Bone marrow (tissue), 2 donors: Measurements from ENCODE around the gene ZBTB6.

ENCODE experiments used
- DNase-seq, 2 donors: peaks; one replicate each; lab custom pipeline; 2025; lab: John Stamatoyannopoulos, UW

ZBTB6 gene

DNA sequence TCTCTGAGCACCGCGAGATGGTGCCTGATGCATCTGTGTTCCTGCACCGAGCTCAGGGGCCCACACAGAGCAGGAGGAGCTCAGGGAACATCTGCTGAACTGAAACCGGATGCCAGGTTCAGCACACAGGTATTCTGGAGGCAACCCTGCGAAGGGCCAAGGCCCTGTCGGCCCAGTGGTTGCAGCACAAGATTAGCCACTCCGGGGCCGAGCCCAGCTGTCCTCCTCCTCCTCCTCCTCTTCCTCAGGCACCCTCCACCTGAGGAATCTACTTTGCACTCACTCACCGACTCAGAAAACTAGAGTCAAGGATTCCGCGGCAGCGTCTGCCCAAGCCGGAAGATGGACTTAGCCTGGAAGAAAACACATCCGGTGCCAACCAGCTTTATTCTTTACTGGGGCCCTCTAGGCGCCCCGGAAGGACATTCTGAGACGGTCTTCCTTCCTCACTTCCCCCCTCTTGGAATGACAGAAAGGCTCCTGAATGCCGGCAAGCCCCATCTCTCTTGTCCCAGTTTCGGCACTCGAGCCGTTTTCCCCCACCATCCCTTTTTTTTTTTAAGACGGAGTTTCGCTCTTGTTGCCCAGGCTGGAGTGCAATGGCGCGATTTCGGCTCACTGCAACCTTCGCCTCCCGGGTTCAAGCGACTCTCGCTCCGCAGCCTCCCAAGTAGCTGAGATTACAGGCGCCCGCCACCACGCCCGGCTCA is at the start of gene ZBTB6:
ZBTB6 (minus strand) TSS at position 360 of the 710 bp plus-strand sequence. CDS start 1,251 bp downstream, outside the sequence.
- peak; percentile 43 to 65 for DNase-seq

- DNase-seq = no peak
Measured at GRCh38 chr9:122961139-122961538, 48.0 kb upstream of the ZBTB6 start.

DNA sequence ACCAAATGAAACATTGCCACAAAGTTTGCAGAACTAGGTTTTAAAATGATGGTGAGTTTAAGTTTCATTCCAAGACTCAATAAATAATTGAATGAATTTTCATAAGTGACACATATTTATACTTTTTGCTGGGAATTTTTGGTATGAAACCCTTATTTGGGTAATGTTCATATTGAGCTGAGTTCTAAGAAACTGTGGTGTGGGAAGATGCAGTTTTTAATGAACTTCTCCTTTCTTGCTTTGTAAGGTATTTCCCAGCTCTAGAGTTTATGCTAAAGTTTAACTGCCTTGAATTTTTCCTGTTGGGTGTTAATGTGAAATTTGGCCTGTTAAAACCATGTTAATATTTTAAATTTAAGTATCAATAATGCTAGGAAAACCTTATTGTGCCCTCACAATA is 42.8 kb upstream of the ZBTB6 start:
- no peak for DNase-seq

DNA sequence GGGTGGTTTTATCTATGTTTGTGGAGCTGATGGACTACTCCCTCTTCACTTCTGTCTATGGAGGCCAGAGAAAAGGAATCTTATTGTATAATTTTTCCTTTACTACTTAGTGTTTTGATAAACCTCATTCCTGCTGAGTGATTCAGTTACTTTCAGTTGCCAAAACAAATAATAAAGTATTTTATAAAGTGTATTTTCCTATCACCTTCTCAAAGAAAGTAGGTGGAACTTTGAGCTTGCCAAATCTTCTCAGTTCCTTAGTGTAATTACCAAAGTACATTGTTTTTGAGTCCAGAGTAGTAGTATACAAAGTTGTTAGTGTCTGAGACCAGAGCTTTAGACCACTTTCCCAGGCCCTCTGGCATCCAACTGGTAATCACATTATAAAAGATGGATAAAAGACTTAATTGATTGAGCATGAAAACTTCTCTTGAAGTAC is 41.1 kb upstream of the ZBTB6 start:
- DNase-seq = no peak

DNA sequence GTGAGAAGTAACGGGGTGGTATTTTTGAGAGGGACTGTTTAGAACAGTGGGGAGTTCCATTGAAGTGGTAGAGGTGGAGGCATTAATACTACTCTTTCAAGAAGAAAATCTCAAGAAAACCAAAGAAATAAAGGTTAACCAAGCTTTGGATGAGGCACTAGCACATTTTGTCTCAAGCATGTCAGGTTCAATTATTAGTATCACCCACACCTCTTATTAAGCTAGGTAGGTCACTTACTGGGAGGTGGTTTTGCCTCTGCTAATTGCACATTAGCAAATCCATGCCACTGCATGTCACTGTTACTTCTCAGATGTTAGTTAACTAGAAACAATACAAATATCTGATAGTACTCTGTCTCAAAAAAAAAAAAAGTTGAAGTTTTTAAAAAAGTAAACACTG is 37.9 kb upstream of the ZBTB6 start:
- no peak for DNase-seq

- no peak for DNase-seq
Measured at GRCh38 chr9:122950263-122950662, 37.1 kb upstream of the ZBTB6 start.

DNA sequence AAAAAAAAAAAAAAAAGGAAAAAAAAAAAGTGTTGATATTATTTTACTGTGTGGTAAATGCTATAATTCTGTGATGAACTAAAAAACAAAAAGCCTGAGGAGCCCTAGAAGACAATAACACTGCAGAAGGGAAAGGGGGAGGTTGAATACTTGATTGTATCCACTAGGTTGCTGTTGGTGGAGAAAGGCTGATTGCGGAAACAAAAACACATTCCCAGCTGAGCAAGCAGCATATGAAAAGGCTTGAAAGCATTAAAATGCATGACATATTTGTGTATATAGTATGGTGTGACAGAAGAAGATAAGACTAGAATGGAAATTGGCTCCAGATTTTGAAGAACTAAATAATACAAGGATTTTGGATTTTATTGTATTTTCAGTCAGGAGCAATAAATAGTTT is 36.6 kb upstream of the ZBTB6 start:
- no peak for DNase-seq

DNA sequence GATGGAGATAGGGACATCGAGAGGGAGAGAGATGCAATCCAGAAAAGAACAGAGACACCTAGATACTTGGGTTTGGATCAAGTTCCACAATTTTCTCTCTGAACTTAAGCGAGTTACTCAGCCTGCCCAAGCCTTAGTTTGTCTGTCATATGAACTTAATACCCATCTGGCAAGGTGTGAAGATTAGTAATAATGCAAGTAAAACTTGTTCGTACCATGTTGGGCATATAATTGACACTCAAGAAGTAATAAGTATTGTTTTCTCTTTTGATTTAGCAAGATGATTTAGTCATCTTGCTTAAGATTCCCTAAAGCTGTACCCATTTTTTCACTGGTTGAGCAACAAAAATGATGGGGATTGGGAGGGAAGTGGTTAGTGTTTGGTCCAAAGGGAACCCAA is 35.2 kb upstream of the ZBTB6 start:
- DNase-seq = no peak

- no peak for DNase-seq
Measured at GRCh38 chr9:122946461-122947005, 33.4 kb upstream of the ZBTB6 start.

DNA sequence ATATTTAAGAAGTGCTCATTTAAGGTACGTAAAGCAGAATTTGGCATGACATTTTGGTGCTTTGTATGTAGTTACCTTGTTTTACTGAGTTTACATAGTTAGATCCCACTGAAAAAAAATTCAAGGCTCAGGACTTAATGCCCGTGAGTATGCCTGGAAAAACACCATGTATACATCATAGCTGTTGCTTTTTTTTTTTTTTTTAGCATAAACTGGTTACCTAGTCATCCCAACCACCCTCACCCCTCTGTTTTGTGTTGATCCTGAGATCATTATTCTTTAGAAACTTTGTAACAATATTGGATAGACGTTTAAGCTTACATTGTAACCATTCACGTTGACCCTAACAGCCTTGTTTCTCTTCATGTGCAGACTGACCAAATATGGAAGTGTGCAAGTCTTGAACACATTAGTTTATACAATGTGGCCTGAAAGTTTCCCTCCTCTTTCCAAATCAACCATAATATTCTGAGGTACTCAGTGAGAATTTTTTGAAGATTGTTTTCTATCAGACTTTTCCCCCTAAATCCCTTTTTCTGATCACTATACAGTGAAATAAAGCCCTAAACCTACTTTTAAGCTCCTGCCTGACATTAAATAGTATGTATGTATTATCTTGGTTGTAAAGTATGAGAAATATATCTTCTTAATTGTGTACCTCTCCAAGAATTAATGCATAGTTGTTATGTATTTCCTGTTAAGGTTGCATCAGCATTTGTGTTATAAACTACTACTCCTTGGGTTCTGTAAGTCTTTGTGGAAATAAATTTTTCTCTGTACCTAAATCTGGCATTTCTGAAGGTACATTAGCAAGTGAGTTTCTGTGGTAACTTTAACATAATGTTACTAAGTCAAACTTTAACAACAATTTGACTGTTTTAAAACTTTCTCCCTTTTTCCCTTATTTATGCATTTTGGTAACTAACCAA is 32.1 kb upstream of the ZBTB6 start:
- no peak for DNase-seq

GRCh38 chr9:122941582-122942234 is 28.6 kb upstream of the ZBTB6 start:
- DNase-seq = no peak

DNA sequence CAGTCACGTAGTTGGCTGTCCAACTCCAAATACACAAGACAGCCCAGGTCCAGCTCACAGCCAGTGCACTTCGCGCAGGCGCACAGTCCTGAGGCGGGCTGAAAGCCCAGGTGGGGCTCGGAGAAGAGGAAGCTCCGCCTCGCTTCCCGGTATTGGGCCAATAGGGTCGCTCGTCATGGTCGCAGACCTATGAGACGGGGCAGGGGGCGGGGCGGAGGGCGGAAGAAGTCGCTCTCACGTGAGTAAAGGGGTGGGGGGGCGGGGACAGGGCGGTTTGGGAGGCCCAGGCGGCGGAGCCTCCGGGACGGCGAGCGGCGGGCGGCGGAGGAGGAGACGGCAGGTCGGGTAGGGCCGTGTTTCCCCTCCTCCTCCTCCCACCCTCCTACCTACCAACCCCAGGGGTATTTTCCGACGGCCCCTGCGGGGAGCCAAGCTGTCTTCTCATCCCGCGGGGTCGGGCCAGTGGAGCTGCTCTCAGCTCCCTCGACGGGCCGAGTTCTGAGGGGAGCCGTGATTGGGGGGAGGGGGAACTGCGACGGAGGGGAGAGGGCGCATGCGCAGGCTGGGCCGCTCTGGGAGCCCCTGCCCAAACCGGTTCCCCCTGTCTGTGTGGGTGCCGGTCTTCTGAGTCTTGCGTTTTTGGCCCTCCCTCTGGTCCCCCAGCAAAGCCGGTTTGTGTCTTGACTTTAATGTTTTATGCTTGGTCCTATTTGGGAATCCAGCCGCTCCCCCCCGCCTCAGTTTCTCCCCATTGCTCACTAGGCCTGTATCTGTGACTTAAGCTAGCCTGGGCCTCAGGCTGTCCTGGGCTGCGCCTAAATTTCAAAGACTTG is 27.8 kb upstream of the ZBTB6 start, which contains the start of gene RABGAP1:
RABGAP1 (plus strand) TSS at position 272 of the 833 bp plus-strand sequence. CDS start 16,040 bp downstream, outside the sequence.
- DNase-seq = peak; percentile 79 to 94

DNA sequence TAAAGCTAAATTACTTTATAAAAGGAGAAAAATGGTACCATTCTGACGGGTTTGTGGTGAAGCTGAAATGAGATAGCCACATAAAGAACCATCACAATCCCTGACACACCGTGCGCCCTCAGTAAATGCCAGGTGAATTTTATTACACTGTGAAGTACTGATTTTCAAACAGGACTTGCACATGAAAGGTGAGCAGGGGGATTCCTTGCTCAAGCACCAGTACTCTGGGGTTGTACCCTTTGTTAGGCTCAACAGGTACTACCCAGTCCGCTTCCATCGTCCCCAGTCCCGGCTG is 27.3 kb upstream of the ZBTB6 start:
- DNase-seq = no peak

GRCh38 chr9:122939601-122940000 is 26.5 kb upstream of the ZBTB6 start:
- DNase-seq = no peak

- no peak for DNase-seq
Measured at GRCh38 chr9:122936883-122937282, 23.8 kb upstream of the ZBTB6 start.

DNA sequence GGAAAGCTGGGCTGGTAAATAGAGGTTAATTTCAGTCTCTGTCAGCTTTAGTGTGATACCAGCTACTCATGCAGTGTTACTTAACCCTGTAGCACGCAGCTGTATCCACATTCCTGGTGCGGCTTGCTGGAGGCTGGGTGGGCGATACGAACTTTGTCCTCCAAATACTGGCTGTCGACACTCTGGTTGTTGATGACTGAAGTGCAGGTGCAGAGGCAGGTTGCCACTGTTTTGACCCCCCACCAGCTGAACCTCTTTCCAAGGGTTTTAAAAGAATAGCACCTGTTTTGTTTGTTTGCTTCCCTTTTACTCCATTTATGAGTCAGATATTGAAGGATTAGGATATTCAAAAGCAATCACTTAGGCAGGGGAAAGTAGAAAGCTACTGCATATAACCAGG is 23.3 kb upstream of the ZBTB6 start:
- no peak for DNase-seq

GRCh38 chr9:122931226-122932121 is 18.4 kb upstream of the ZBTB6 start, which contains the start of gene ZBTB26:
Gene ZBTB26, minus strand, starts transcription at chr9:122931512. Its CDS starts 11,578 bp downstream, at chr9:122919934.
- peak; percentile 76 to 82 for DNase-seq

DNA sequence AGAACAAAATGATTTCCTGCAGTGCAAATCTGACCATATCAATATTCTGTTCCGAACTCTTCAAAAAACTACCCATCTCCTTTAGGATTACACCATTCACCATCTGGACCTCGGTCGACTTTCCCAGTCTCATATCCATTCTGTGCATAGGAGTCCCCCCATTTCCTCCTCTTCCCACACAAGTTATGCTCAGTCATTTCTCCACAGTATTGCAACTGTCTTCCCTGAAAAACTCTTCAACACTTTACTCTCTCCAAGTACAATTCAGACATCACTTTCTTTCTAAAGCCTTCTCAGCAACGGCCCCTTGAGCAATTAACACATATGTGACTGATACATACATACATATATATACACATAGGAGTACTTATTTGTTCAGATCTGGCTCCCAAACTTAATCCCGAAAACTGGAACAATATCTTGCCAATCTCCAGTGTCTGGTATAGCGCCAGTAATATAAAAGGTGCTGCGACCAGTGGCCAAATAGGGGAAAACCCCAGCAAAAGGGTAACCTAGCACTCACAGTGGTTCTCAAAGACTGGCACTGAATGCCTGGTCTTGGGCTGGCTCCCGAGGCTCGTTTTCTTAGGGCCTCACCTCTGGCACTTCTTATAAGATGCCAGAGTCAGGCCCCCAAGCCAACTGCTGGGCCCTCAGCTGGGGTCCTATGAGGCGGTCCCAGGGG is 17.6 kb upstream of the ZBTB6 start:
- no peak for DNase-seq

DNA sequence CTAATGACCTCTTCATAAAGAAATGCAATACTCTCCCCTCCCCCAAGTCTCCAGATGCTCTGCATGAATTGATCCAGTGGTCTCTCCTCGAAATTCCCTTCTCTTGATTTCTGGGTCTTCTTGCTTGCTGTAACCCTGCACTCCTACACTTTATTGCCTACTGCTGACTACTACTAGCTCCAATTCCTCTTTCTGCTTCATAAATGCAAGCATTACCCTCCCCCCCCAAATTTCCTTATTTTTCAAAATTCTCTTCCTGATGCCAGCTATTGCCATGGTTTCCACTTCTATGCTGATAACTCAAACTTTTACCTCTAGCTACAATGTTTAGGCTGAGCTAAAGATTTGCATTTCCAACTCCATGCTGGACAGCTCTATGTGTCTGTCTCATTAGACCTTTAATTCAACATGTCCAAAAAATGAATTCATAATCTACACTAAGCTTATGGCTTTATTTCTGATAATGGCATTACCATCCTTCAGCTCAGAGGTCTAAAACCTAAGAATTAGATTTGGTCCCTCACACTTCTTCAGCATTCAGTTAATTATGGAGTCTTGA is 16.8 kb upstream of the ZBTB6 start:
- DNase-seq = no peak
